ENCODE measurements around the gene MAML2.

- TF ChIP-seq, protein P1, sequence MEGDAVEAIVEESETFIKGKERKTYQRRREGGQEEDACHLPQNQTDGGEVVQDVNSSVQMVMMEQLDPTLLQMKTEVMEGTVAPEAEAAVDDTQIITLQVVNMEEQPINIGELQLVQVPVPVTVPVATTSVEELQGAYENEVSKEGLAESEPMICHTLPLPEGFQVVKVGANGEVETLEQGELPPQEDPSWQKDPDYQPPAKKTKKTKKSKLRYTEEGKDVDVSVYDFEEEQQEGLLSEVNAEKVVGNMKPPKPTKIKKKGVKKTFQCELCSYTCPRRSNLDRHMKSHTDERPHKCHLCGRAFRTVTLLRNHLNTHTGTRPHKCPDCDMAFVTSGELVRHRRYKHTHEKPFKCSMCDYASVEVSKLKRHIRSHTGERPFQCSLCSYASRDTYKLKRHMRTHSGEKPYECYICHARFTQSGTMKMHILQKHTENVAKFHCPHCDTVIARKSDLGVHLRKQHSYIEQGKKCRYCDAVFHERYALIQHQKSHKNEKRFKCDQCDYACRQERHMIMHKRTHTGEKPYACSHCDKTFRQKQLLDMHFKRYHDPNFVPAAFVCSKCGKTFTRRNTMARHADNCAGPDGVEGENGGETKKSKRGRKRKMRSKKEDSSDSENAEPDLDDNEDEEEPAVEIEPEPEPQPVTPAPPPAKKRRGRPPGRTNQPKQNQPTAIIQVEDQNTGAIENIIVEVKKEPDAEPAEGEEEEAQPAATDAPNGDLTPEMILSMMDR (IDR thresholded peaks at IDR 0.05), result peak in 4 of 6 experiments; percentile 49 to 87 (median 62)
- TF ChIP-seq POLR2A (IDR thresholded peaks at IDR 0.05), result peak in 1 of 2 donors; percentile 67
These were observed 297.2 kb downstream of the MAML2 start for GRCh38 chr11:96045622-96046456.
